Measurements from ENCODE around the gene FER.

GRCh38 chr5:108700930-108701329 lies 46.8 kb upstream of the FER start:
- TF ChIP-seq CTCF (IDR thresholded peaks at IDR 0.05; ENCODE audit: insufficient read depth, low read length) (no peak), REST (IDR thresholded peaks at IDR 0.05; ENCODE audit: insufficient replicate concordance, low read depth) (no peak), SPI1 (IDR thresholded peaks at IDR 0.05; ENCODE audit: borderline replicate concordance, low read depth) (no peak), POLR2AphosphoS5 (IDR thresholded peaks at IDR 0.05; ENCODE audit: low read depth) (no peak)

All from HL-60 (cell line).